Measurements from ENCODE around the gene GASK1A. TPM values are rescaled to one million over a fixed set of nuclear protein-coding genes. Genes with fewer than 3 reads are reported as not detected.

Gene GASK1A
- total RNA-seq, 1 experiment from 2014 or later = 5.4 TPM

DNA sequence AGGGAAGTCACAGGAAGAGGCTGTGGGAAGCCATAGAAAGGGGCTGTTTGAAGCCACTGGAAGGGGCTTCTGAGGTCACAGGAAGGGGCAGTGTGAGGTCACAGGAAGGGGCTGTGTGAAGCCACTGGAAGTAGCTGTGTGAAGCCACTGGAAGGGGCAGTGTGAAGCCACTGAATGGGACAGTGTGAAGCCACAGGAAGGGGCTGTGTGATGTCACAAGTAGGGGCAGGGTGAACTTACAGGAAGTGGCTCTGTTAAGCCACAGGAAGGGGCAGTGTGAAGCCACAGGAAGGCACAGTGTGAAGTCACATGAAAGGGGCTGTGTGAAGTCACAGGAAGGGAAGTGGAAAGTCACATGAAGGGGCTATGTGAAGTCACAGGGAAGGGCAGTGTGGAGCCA, 33.1 kb downstream of the GASK1A start:
- H3K79me1 ChIP-seq (ENCODE audit: insufficient read depth, low read depth, low read length, poor library complexity, severe bottlenecking) = no peaks in the 10 kb centered on the region
- no peak overlapping the region for H2BK120ac ChIP-seq (ENCODE audit: low read depth, low read length, poor library complexity, severe bottlenecking)
- H2AFZ ChIP-seq (ENCODE audit: low read length) = no peak overlapping the region
- Mint-ChIP-seq H3K36me3 (ENCODE audit: insufficient read depth in 1 of 3, low read depth in 3 of 3) (no peaks in the 10 kb centered on the region; a peak in 2 of 7 replicates), H3K4me3 (no peak overlapping the region), H3K4me1 (peaks cover 3% of the 10 kb centered on the region in 2 experiments), H3K9me3 (no peaks in the 10 kb centered on the region; a peak in 1 of 5 replicates), H3K27ac (no peak overlapping the region), H3K27me3 (ENCODE audit: low read depth) (peaks cover 2% of the 10 kb centered on the region)
- H2BK20ac ChIP-seq (ENCODE audit: low read depth, low read length, poor library complexity, severe bottlenecking) = no peak overlapping the region
- no peak overlapping the region for H3K4ac ChIP-seq (ENCODE audit: low read depth, low read length)
- H3K4me2 ChIP-seq (ENCODE audit: insufficient read depth, insufficient read length, low read length) = no peak overlapping the region
- H4K8ac ChIP-seq (replicated peaks; ENCODE audit: insufficient read length, low read depth, low read length) = no peak overlapping the region
- no peak overlapping the region for H3K14ac ChIP-seq (ENCODE audit: insufficient read depth, low read length)
- no peak overlapping the region for H3K9ac ChIP-seq (ENCODE audit: extremely low read depth, insufficient read length, low read length)
- no peak overlapping the region for H4K5ac ChIP-seq (ENCODE audit: insufficient read length, low read depth, low read length)
- H3K79me2 ChIP-seq (ENCODE audit: insufficient read depth, low read length) = no peaks in the 10 kb centered on the region
- no peak overlapping the region for H3T11ph ChIP-seq (ENCODE audit: low read length)
- no peaks in the 10 kb centered on the region for H3K27me3 ChIP-seq (ENCODE audit: insufficient read depth, low read length)
- TF ChIP-seq CTCF (conservative IDR thresholded peaks at IDR 0.05) = no peak
- no peaks in the 10 kb centered on the region for H3K9me3 ChIP-seq (ENCODE audit: control insufficient read depth, low read depth, low read length)
- H4K20me1 ChIP-seq (ENCODE audit: control insufficient read depth, insufficient read depth, insufficient read length) = no peaks in the 10 kb centered on the region
- no peak overlapping the region for H4K91ac ChIP-seq (ENCODE audit: insufficient read length, low read depth, low read length)
- H3K4me1 ChIP-seq (ENCODE audit: insufficient read depth, low read length) = no peaks in the 10 kb centered on the region
- H3K18ac ChIP-seq (ENCODE audit: insufficient read length, low read depth, low read length) = no peak overlapping the region
- no peaks in the 10 kb centered on the region for H3K23me2 ChIP-seq (ENCODE audit: insufficient read length, low read depth, low read length, poor library complexity, severe bottlenecking)
- no peak overlapping the region for H2AK5ac ChIP-seq (ENCODE audit: insufficient read length, low read length)
- H3K56ac ChIP-seq (ENCODE audit: insufficient read length, low read depth, low read length) = no peak overlapping the region
- no peak overlapping the region for H3K23ac ChIP-seq (ENCODE audit: insufficient read length, low read depth, low read length)
- H2BK5ac ChIP-seq (ENCODE audit: insufficient read length, low read length) = no peak overlapping the region
- H3K27ac ChIP-seq (ENCODE audit: insufficient read length, low read depth, low read length) = no peak overlapping the region
- H2BK15ac ChIP-seq (ENCODE audit: low read depth, low read length) = no peak overlapping the region
- no peak for DNase-seq
- no peak overlapping the region for H2BK12ac ChIP-seq (ENCODE audit: insufficient read length, low read depth, low read length)

Data from H9 (cell line).